ENCODE data around the gene HAUS2.

DNA sequence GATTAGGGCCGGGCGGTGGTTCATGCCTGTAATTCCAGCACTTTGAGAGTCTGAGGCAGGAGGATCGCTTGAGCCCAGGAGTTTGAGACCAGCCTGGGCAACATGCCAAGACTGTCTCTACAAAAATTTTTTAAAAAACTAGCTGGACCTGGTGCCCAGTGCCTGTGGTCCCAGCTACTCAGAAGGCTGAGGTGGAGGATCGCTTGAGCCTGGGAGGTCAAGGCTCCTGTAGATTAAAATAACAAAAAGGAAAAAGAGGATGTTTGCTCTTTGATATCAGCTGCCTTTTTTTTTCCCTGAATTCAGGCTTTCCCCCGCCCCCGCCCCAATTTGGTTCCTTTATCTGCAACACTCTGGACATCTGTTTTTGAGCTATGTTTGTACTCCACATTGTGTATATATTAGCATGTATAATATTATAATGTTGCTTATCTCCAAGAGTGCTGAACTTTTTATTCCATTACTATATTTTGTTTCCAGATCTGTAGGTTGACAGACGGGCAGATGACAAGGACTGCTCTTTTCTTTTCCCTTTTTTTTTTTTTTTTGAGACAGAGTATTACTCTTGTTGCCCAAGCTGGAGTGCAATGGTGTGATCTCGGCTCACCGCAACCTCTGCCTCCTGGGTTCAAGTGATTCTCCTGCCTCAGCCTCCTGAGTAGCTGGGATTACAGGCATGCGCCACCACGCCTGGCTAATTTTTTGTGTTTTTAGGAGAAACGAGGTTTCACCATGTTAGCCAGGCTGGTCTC, 48.6 kb upstream of the HAUS2 start:
- TF ChIP-seq, protein P1, sequence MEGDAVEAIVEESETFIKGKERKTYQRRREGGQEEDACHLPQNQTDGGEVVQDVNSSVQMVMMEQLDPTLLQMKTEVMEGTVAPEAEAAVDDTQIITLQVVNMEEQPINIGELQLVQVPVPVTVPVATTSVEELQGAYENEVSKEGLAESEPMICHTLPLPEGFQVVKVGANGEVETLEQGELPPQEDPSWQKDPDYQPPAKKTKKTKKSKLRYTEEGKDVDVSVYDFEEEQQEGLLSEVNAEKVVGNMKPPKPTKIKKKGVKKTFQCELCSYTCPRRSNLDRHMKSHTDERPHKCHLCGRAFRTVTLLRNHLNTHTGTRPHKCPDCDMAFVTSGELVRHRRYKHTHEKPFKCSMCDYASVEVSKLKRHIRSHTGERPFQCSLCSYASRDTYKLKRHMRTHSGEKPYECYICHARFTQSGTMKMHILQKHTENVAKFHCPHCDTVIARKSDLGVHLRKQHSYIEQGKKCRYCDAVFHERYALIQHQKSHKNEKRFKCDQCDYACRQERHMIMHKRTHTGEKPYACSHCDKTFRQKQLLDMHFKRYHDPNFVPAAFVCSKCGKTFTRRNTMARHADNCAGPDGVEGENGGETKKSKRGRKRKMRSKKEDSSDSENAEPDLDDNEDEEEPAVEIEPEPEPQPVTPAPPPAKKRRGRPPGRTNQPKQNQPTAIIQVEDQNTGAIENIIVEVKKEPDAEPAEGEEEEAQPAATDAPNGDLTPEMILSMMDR (IDR thresholded peaks at IDR 0.05): no peak
- TF ChIP-seq POLR2AphosphoS5 (IDR thresholded peaks at IDR 0.05) (no peak), POLR2A (IDR thresholded peaks at IDR 0.05) (no peak)
